ENCODE data around the gene AWAT2. TPM values are rescaled to one million over a fixed set of nuclear protein-coding genes. Genes with fewer than 3 reads are reported as not detected.

Gene AWAT2
- total RNA-seq, 4 donors from 2014 or later, result not detected

DNA sequence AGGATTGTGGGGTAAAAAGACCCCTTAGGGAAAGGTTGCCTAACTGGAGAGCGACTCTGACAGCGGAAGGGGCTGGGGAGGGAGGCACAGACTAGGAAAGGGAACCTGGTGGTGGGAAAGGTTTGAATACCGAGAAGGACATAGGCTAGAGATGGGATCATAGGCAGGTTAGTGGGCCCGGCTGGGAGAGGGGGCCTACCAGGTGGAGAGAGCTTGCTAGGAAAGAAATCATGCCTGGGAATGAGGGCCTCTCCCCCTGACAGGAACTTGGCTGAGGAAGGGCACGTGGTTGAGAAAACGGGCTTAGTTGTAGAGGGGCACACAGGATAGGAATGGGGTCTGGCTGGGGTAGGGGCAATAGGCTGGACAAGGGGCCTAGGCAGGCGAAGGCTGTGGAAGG is 16.9 kb upstream of the AWAT2 start:
- 83 to 95% methylated on average over 7 of the region's 7 CpGs for WGBS, 2 donors
- H3K9me3 ChIP-seq, result no peaks in the 10 kb centered on the region
- no peak overlapping the region for H3K4me3 ChIP-seq
- no peaks in the 10 kb centered on the region for H3K4me1 ChIP-seq
- H3K27ac ChIP-seq, result no peak overlapping the region
- no peaks in the 10 kb centered on the region for H3K27me3 ChIP-seq
- no peak for TF ChIP-seq POLR2A (IDR thresholded peaks at IDR 0.05)
- TF ChIP-seq EP300 (IDR thresholded peaks at IDR 0.05), result no peak
- TF ChIP-seq, protein P1, sequence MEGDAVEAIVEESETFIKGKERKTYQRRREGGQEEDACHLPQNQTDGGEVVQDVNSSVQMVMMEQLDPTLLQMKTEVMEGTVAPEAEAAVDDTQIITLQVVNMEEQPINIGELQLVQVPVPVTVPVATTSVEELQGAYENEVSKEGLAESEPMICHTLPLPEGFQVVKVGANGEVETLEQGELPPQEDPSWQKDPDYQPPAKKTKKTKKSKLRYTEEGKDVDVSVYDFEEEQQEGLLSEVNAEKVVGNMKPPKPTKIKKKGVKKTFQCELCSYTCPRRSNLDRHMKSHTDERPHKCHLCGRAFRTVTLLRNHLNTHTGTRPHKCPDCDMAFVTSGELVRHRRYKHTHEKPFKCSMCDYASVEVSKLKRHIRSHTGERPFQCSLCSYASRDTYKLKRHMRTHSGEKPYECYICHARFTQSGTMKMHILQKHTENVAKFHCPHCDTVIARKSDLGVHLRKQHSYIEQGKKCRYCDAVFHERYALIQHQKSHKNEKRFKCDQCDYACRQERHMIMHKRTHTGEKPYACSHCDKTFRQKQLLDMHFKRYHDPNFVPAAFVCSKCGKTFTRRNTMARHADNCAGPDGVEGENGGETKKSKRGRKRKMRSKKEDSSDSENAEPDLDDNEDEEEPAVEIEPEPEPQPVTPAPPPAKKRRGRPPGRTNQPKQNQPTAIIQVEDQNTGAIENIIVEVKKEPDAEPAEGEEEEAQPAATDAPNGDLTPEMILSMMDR (IDR thresholded peaks at IDR 0.05), result no peak
- DNase-seq (ENCODE audit: low spot score in 2 of 2), result no peak
- H3K36me3 ChIP-seq, result no peaks in the 10 kb centered on the region

DNA sequence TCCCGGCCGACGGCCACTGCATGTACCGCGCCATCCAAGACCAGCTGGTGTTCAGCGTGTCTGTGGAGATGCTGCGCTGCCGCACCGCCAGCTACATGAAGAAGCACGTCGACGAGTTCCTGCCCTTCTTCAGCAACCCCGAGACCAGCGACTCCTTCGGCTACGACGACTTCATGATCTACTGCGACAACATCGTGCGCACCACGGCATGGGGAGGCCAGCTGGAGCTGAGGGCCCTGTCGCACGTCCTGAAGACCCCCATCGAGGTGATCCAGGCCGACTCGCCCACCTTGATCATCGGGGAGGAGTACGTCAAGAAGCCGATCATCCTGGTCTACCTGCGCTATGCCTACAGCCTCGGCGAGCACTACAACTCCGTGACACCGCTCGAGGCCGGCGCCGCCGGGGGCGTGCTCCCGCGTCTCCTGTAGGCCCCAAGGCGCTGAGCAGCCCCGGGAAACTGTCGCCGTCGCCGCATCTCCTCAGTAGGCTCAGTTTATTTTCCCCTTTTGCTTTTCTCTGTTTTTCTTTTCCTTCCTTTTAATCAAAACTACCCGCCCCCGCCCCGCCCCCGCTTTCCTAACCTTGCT is 13.3 kb upstream of the AWAT2 start:
- Histone ChIP-seq H3K4me1 (no peaks in the 10 kb centered on the region), H3K9me3 (no peaks in the 10 kb centered on the region), H3K4me3 (no peak overlapping the region), H3K36me3 (no peaks in the 10 kb centered on the region), H3K27ac (no peak overlapping the region), H3K27me3 (no peaks in the 10 kb centered on the region)
- no peak for TF ChIP-seq POLR2A (IDR thresholded peaks at IDR 0.05)
- TF ChIP-seq, protein P1 (IDR thresholded peaks at IDR 0.05), result no peak
- no peak for TF ChIP-seq EP300 (IDR thresholded peaks at IDR 0.05)
- 91 to 94% methylated on average over 40 to 41 of the region's 52 CpGs for WGBS, 2 donors
- no peak for DNase-seq (ENCODE audit: low spot score in 2 of 2)

DNA sequence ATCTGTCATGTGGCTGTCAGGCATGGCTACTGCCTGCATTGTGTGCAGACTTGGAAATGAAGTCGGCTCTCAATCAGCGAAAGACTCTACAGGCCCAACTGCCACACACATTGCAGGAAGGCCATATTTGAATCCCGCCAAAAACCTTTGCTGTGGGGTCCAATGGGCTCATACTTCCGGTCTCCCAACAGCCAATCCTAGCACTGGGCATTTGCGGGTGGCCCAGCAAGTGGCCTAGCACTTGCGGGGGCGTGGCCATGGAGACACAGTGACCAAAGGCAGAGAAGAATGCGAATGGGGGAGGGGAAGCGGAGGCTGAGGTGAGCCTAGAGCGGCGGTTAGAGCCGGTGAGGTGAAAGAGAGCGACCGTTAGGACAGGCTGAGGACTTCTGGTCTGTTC is 12.3 kb upstream of the AWAT2 start, which contains the start of gene OTUD6A:
OTUD6A (plus strand) TSS at position 382 of the 400 bp plus-strand sequence. CDS start 68 bp downstream, outside the sequence.
- WGBS, 2 donors, result 91 to 93% methylated on average over 11 to 14 of the region's 14 CpGs
- H3K4me3 ChIP-seq, result no peak within 1 kb of the TSS
- H3K4me1 ChIP-seq, result no peaks in the 10 kb centered on the region
- no peaks in the 10 kb centered on the region for H3K36me3 ChIP-seq
- TF ChIP-seq, protein P1 (IDR thresholded peaks at IDR 0.05), result no peak
- no peak for TF ChIP-seq POLR2A (IDR thresholded peaks at IDR 0.05)
- no peak for TF ChIP-seq EP300 (IDR thresholded peaks at IDR 0.05)
- DNase-seq (ENCODE audit: low spot score in 2 of 2), result no peak
- H3K27me3 ChIP-seq, result no peaks in the 10 kb centered on the region
- no peak within 1 kb of the TSS for H3K27ac ChIP-seq
- no peaks in the 10 kb centered on the region for H3K9me3 ChIP-seq

GRCh38 chrX:70054391-70054790 is 4.7 kb upstream of the AWAT2 start:
- DNase-seq (ENCODE audit: low spot score in 2 of 2), result no peak
- no peak overlapping the region for H3K27ac ChIP-seq
- H3K27me3 ChIP-seq, result peaks cover 0 to 15% of the 10 kb centered on the region in 2 donors
- 68 to 75% methylated on average over 4 to 5 of the region's 5 CpGs for WGBS, 2 donors
- no peak overlapping the region for H3K4me3 ChIP-seq
- H3K4me1 ChIP-seq, result no peaks in the 10 kb centered on the region
- H3K36me3 ChIP-seq, result no peaks in the 10 kb centered on the region
- H3K9me3 ChIP-seq, result no peaks in the 10 kb centered on the region
- TF ChIP-seq EP300 (IDR thresholded peaks at IDR 0.05) (no peak), POLR2A (IDR thresholded peaks at IDR 0.05) (no peak)
- TF ChIP-seq, protein P1 (IDR thresholded peaks at IDR 0.05), result no peak

DNA sequence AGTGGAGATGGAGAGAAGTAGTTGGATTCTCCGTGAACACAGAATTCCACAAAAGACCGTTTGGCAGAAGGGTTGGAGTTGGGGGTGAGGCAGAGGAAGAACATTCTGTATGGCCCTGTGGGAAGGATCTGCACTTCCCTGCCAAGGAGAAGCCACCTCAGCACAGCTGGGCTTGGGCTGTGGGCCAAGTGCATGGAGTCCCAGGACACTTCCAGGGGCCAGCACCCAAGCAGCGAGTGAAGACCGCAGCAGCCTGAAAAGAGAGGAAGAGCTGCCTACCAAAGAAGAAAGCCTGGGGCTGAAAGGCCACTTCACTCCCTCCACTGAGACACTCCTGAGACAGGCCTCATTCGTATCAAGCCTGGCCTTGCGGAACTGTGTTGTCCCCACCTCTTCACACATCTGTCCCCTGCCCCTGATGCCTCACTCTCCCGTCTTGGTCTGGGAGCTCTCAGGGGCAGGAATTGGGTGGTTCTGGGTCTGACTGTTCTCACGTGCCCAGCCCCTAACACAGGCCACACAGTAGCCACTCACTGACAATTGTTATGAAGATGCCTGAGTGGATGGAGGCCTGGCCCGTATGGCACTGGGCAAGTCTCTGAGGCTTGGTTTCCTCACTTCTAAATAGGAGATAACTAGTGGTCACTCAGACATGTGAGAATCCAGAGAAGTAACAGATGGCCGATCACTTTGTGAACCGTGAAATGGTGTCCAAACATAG is 3.3 kb upstream of the AWAT2 start:
- H3K27me3 ChIP-seq, result peaks cover 0 to 24% of the 10 kb centered on the region in 2 donors
- TF ChIP-seq POLR2A (IDR thresholded peaks at IDR 0.05) (no peak), EP300 (IDR thresholded peaks at IDR 0.05) (no peak)
- TF ChIP-seq, protein P1 (IDR thresholded peaks at IDR 0.05), result no peak
- H3K36me3 ChIP-seq, result no peaks in the 10 kb centered on the region
- H3K9me3 ChIP-seq, result no peaks in the 10 kb centered on the region
- 66 to 75% methylated on average over 7 to 11 of the region's 11 CpGs for WGBS, 2 donors
- no peaks in the 10 kb centered on the region for H3K4me1 ChIP-seq
- H3K4me3 ChIP-seq, result no peak overlapping the region
- no peak for DNase-seq (ENCODE audit: low spot score in 2 of 2)
- no peak overlapping the region for H3K27ac ChIP-seq
